SK-N-SH treated with all-trans-retinoic acid at 6 μM for 48 hours (cell line): Measurements from ENCODE around the gene HS6ST2.

Experiments
- ATAC-seq: fragments of 200-7000 bp; cut with Tn5 transposase; 3 replicates; pipeline ENCODE4 v1.9.1; 2020; ENCODE audit warnings: mild to moderate bottlenecking, moderate library complexity
- BACH2 ChIP-seq: fragments of 250-450 bp; sonication (Bioruptor Pico); IDR thresholded peaks from 2 replicates; pipeline ENCODE4 v1.9.0; 2021; ENCODE audit warnings: mild to moderate bottlenecking, borderline replicate concordance
- CSDC2 ChIP-seq: fragments of 250-450 bp; sonication (Bioruptor Pico); IDR thresholded peaks from 2 replicates; pipeline ENCODE4 v1.5.0; 2020; ENCODE audit warnings: mild to moderate bottlenecking, moderate library complexity
- ESRRG ChIP-seq: fragments of 250-450 bp; sonication (Bioruptor Pico); IDR thresholded peaks from 2 replicates; pipeline ENCODE4 v1.6.1; 2021; ENCODE audit warnings: mild to moderate bottlenecking
- GLIS3 ChIP-seq: fragments of 250-450 bp; sonication (Bioruptor Pico); IDR thresholded peaks from 2 replicates; pipeline ENCODE4 v1.5.0; 2020; ENCODE audit warnings: mild to moderate bottlenecking, moderate library complexity
- ISL1 ChIP-seq: fragments of 250-450 bp; sonication (Bioruptor Pico); IDR thresholded peaks from 2 replicates; pipeline ENCODE4 v2.1.2; 2022; ENCODE audit warnings: mild to moderate bottlenecking, moderate library complexity
- OSR1 ChIP-seq: fragments of 250-450 bp; sonication (Bioruptor Pico); IDR thresholded peaks from 2 replicates; pipeline ENCODE4 v1.8.0; 2022; ENCODE audit warnings: moderate library complexity, mild to moderate bottlenecking, inconsistent platforms
- PPARA ChIP-seq: fragments of 250-450 bp; sonication (Bioruptor Pico); IDR thresholded peaks from 2 replicates; pipeline ENCODE4 v1.5.0; 2020; ENCODE audit warnings: mild to moderate bottlenecking, borderline replicate concordance
- RARB ChIP-seq: fragments of 250-450 bp; sonication (Bioruptor Pico); IDR thresholded peaks from 2 replicates; pipeline ENCODE4 v1.8.0; 2021; ENCODE audit warnings: mild to moderate bottlenecking, moderate library complexity
- SNAI2 ChIP-seq: fragments of 250-450 bp; sonication (Bioruptor Pico); IDR thresholded peaks from 2 replicates; pipeline ENCODE4 v1.5.0; 2020; ENCODE audit warnings: mild to moderate bottlenecking, moderate library complexity
- TOX ChIP-seq: fragments of 250-450 bp; sonication (Bioruptor Pico); IDR thresholded peaks from 2 replicates; pipeline ENCODE4 v1.8.0; 2021; ENCODE audit warnings: mild to moderate bottlenecking, moderate library complexity, borderline replicate concordance
- ZC3H10 ChIP-seq: fragments of 250-450 bp; sonication (Bioruptor Pico); IDR thresholded peaks from 2 replicates; pipeline ENCODE4 v1.5.1; 2021; ENCODE audit warnings: mild to moderate bottlenecking, moderate library complexity
- ZFP3 ChIP-seq: fragments of 250-450 bp; sonication (Bioruptor Pico); IDR thresholded peaks from 2 replicates; pipeline ENCODE4 v1.5.0; 2020; ENCODE audit warnings: mild to moderate bottlenecking, moderate library complexity
- ZFP30 ChIP-seq: fragments of 450-650 bp; formaldehyde crosslinking; IDR thresholded peaks from 2 replicates; pipeline ENCODE4 v1.5.0; 2022; ENCODE audit warnings: mild to moderate bottlenecking, moderate library complexity
- ZNF565 ChIP-seq: fragments of 450-650 bp; formaldehyde crosslinking; conservative IDR thresholded peaks from 2 replicates; pipeline ENCODE4 v1.5.0; 2020; ENCODE audit warnings: low read depth, mild to moderate bottlenecking, moderate library complexity
- ZNF70 ChIP-seq: fragments of 450-650 bp; formaldehyde crosslinking; IDR thresholded peaks from 2 replicates; pipeline ENCODE4 v1.5.0; 2020; ENCODE audit warnings: mild to moderate bottlenecking, moderate library complexity
- ZNF8 ChIP-seq: fragments of 450-650 bp; formaldehyde crosslinking; IDR thresholded peaks from 2 replicates; pipeline ENCODE4 v1.5.0; 2020; ENCODE audit warnings: mild to moderate bottlenecking, moderate library complexity
- TF ChIP-seq, protein P1 (sequence below): fragments of 250-450 bp; sonication (Bioruptor Pico); IDR thresholded peaks from 2 replicates; pipeline ENCODE4 v1.5.1; 2020; ENCODE audit warnings: low read depth, mild to moderate bottlenecking, moderate library complexity
- TF ChIP-seq, protein P2 (sequence below): fragments of 250-450 bp; sonication (Bioruptor Pico); IDR thresholded peaks from 2 replicates; pipeline ENCODE4 v1.8.0; 2020; ENCODE audit warnings: mild to moderate bottlenecking, moderate library complexity, borderline replicate concordance
- TF ChIP-seq, protein P3 (sequence below): fragments of 250-450 bp; sonication (Bioruptor Pico); IDR thresholded peaks from 2 replicates; pipeline ENCODE4 v1.5.0; 2020; ENCODE audit warnings: mild to moderate bottlenecking, moderate library complexity
- TF ChIP-seq, protein P4 (sequence below): fragments of 250-450 bp; sonication (Bioruptor Pico); IDR thresholded peaks from 2 replicates; pipeline ENCODE4 v1.5.1; 2021; ENCODE audit warnings: mild to moderate bottlenecking, moderate library complexity
- TF ChIP-seq, protein P5 (sequence below): fragments of 250-450 bp; sonication (Bioruptor Pico); IDR thresholded peaks from 2 replicates; pipeline ENCODE4 v1.8.0; 2021; ENCODE audit warnings: low read depth, mild to moderate bottlenecking, moderate library complexity, borderline replicate concordance

The HS6ST2 gene

DNA sequence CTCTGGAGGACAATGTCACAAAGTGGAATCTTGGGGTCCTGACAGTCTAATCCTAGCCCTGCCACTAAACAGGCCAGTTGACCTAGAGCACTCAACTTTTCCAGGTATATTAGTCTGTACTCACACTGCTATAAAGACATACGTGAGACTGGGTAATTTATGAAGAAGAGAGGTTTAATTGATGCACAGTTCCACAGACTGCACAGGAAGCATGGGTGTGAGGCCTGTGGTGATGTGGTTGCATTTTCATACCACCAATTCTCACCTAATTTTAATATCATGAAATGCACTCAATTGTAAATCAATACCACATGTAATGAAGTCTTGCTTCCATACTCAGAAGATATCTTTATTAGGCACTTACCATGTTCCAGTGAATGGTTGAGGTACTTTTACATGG, 192.0 kb downstream of the HS6ST2 start:
- ATAC-seq: no peak
- no peak for TF ChIP-seq BACH2 (CRISPR knock-in tag)
- TF ChIP-seq, protein P1, sequence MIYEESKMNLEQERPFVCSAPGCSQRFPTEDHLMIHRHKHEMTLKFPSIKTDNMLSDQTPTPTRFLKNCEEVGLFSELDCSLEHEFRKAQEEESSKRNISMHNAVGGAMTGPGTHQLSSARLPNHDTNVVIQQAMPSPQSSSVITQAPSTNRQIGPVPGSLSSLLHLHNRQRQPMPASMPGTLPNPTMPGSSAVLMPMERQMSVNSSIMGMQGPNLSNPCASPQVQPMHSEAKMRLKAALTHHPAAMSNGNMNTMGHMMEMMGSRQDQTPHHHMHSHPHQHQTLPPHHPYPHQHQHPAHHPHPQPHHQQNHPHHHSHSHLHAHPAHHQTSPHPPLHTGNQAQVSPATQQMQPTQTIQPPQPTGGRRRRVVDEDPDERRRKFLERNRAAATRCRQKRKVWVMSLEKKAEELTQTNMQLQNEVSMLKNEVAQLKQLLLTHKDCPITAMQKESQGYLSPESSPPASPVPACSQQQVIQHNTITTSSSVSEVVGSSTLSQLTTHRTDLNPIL (CRISPR knock-in tag): no peak
- no peak for TF ChIP-seq ZC3H10 (CRISPR knock-in tag)
- TF ChIP-seq PPARA: no peak
- TF ChIP-seq, protein P2, sequence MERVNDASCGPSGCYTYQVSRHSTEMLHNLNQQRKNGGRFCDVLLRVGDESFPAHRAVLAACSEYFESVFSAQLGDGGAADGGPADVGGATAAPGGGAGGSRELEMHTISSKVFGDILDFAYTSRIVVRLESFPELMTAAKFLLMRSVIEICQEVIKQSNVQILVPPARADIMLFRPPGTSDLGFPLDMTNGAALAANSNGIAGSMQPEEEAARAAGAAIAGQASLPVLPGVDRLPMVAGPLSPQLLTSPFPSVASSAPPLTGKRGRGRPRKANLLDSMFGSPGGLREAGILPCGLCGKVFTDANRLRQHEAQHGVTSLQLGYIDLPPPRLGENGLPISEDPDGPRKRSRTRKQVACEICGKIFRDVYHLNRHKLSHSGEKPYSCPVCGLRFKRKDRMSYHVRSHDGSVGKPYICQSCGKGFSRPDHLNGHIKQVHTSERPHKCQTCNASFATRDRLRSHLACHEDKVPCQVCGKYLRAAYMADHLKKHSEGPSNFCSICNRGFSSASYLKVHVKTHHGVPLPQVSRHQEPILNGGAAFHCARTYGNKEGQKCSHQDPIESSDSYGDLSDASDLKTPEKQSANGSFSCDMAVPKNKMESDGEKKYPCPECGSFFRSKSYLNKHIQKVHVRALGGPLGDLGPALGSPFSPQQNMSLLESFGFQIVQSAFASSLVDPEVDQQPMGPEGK (CRISPR knock-in tag): no peak
- TF ChIP-seq ZNF565 (CRISPR knock-in tag): no peak
- TF ChIP-seq ESRRG: no peak
- TF ChIP-seq, protein P3, sequence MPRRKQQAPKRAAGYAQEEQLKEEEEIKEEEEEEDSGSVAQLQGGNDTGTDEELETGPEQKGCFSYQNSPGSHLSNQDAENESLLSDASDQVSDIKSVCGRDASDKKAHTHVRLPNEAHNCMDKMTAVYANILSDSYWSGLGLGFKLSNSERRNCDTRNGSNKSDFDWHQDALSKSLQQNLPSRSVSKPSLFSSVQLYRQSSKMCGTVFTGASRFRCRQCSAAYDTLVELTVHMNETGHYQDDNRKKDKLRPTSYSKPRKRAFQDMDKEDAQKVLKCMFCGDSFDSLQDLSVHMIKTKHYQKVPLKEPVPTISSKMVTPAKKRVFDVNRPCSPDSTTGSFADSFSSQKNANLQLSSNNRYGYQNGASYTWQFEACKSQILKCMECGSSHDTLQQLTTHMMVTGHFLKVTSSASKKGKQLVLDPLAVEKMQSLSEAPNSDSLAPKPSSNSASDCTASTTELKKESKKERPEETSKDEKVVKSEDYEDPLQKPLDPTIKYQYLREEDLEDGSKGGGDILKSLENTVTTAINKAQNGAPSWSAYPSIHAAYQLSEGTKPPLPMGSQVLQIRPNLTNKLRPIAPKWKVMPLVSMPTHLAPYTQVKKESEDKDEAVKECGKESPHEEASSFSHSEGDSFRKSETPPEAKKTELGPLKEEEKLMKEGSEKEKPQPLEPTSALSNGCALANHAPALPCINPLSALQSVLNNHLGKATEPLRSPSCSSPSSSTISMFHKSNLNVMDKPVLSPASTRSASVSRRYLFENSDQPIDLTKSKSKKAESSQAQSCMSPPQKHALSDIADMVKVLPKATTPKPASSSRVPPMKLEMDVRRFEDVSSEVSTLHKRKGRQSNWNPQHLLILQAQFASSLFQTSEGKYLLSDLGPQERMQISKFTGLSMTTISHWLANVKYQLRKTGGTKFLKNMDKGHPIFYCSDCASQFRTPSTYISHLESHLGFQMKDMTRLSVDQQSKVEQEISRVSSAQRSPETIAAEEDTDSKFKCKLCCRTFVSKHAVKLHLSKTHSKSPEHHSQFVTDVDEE (CRISPR knock-in tag): no peak

DNA sequence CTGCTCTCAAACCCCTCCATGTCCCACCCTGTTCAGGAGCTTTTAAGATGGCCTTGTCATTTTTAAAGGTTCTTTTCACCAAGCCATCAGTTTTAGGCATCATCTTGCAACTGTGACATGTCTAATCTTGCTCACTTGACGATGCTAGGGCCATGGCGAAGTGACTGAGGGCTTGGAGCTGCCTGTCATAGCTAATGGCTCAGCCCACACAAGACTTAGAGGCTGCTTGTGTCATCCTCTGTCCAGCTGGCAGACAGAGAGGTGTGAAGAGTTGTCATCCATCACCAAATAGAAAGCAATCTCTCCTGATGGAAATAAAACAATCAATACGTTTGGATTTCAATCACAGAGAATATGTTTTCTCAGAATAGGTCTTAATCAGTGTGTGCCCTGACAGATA, 194.9 kb downstream of the HS6ST2 start:
- TF ChIP-seq TOX (CRISPR knock-in tag): no peak
- TF ChIP-seq, protein P4, sequence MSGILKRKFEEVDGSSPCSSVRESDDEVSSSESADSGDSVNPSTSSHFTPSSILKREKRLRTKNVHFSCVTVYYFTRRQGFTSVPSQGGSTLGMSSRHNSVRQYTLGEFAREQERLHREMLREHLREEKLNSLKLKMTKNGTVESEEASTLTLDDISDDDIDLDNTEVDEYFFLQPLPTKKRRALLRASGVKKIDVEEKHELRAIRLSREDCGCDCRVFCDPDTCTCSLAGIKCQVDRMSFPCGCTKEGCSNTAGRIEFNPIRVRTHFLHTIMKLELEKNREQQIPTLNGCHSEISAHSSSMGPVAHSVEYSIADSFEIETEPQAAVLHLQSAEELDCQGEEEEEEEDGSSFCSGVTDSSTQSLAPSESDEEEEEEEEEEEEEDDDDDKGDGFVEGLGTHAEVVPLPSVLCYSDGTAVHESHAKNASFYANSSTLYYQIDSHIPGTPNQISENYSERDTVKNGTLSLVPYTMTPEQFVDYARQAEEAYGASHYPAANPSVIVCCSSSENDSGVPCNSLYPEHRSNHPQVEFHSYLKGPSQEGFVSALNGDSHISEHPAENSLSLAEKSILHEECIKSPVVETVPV (CRISPR knock-in tag): no peak
- no peak for TF ChIP-seq BACH2 (CRISPR knock-in tag)
- TF ChIP-seq GLIS3: no peak
- no peak for TF ChIP-seq ISL1 (CRISPR knock-in tag)

DNA sequence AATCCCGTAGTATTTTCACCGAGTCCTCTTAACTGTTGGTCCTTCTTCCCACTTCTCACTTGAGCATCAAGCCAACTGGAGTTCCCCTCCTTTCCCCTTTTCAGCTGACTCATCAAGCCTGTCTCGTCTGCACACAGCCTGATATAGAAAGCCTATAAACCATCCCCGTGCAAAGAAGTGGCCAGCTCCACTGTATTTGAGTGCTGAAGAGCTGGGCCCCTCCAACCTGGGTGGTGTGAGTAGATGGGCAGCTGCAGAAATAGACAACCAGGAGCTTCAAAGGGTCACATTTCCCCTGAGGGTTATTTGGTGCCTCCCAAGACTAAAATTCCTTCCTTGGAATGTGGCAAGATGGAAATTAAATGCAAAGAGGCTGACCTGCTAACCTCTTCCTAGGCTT, 199.7 kb downstream of the HS6ST2 start:
- TF ChIP-seq ISL1 (CRISPR knock-in tag): no peak
- no peak for ATAC-seq

More for the DNA sequence above, 194.9 kb downstream of the HS6ST2 start:
- ATAC-seq: no peak

DNA sequence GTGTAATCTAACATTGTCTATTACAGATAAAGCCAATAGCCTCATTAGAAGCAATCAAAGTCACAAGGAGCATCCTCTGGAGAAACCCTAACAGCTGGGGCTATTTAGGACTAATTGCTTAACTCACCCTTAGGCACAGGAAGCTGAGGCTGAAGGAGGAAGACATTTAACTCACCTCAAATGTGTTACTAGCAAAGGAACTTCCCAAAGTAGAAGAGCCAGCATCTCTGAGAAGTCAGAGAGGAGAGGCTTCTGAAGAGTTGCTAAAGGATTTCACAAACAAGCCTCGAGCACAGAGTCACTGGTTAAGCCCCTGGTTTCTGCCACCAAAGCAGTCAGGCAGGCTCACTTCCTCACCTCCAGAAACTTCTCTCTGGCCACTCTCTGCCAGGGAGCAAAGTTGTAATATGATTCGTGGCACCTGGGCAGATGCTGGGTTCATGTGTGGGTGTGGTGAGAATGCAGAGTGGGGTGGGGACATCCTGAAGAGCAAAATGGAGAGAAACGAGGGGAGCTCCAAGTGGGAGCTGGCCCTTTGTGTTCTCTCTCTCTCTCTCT, 201.3 kb downstream of the HS6ST2 start:
- no peak for ATAC-seq
- TF ChIP-seq, protein P5, sequence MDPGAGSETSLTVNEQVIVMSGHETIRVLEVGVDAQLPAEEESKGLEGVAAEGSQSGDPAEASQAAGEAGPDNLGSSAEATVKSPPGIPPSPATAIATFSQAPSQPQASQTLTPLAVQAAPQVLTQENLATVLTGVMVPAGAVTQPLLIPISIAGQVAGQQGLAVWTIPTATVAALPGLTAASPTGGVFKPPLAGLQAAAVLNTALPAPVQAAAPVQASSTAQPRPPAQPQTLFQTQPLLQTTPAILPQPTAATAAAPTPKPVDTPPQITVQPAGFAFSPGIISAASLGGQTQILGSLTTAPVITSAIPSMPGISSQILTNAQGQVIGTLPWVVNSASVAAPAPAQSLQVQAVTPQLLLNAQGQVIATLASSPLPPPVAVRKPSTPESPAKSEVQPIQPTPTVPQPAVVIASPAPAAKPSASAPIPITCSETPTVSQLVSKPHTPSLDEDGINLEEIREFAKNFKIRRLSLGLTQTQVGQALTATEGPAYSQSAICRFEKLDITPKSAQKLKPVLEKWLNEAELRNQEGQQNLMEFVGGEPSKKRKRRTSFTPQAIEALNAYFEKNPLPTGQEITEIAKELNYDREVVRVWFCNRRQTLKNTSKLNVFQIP: no peak
- TF ChIP-seq ISL1 (CRISPR knock-in tag) (no peak), GLIS3 (no peak), BACH2 (CRISPR knock-in tag) (no peak), SNAI2 (CRISPR knock-in tag) (no peak), OSR1 (CRISPR knock-in tag) (no peak), ZNF565 (CRISPR knock-in tag) (no peak), TOX (CRISPR knock-in tag) (no peak), PPARA (no peak), CSDC2 (no peak), ZFP3 (CRISPR knock-in tag) (no peak), ZNF70 (CRISPR knock-in tag) (no peak), ZFP30 (no peak), ZNF8 (CRISPR knock-in tag) (no peak), RARB (CRISPR knock-in tag) (no peak)
- TF ChIP-seq, protein P1 (CRISPR knock-in tag): no peak
- TF ChIP-seq, protein P4 (CRISPR knock-in tag): no peak
- TF ChIP-seq, protein P2 (CRISPR knock-in tag): no peak
